HepG2 (cell line): ENCODE measurements around the gene DENND2A. TPM values are rescaled to one million over a fixed set of nuclear protein-coding genes. Genes with fewer than 3 reads are reported as not detected.
"Not testable (repeated sequence)": the region's sequence is repeated elsewhere in the genome, so short reads cannot be mapped to it uniquely, and the experiment has no call there.

Experiments used
- ATAC-seq: fragments of 200-7000 bp; cut with Tn5 transposase; 3 replicates; pipeline ENCODE4 v1.9.1; 2020; ENCODE audit warnings: mild to moderate bottlenecking, moderate library complexity
- BruUV-seq: library from RNA; stranded (reverse); fragments of 400-500 nt; replicated peaks from 2 replicates; lab custom pipeline; 2021; lab: Mats Ljungman, UMichigan
- CTCF ChIA-PET: fragments of 300-600 bp; formaldehyde crosslinking; extraction: SDS; loops from one replicate; lab custom pipeline; 2021; ENCODE audit warnings: low total read pairs, inconsistent platforms, low intra/inter-chr PET ratio; lab: Yijun Ruan, JAX
- POLR2A ChIA-PET: fragments of 350-600 bp; sonication (Branson Sonifier 250); formaldehyde crosslinking; loops from one replicate; lab custom pipeline; 2020; ENCODE audit warnings: antibody characterized with exemption, inconsistent platforms; lab: Yijun Ruan, JAX
- DNase-seq: peaks from one replicate; pipeline ENCODE4 v3.0.0-alpha.2; 2015; ENCODE audit warnings: low spot score
- FAIRE-seq: peaks from 3 replicates; lab custom pipeline; 2011; peaks lifted over from hg19 to GRCh38; lab: Jason Lieb, UNC
- H2AFZ ChIP-seq: one replicate; pipeline ENCODE4 v1.6.1; 2011; ENCODE audit warnings: low read length, inconsistent platforms
- H3K27ac ChIP-seq: fragments of 300-600 bp; 3 replicates; pipeline ENCODE4 v1.8.0; 2011; ENCODE audit warnings: mixed run types, mild to moderate bottlenecking, mixed read lengths, low read length, inconsistent platforms; ENCODE audit not compliant: insufficient read depth; ENCODE audit errors: extremely low read length
- H3K27me3 ChIP-seq, 2 experiments: fragments of 200-600 bp in 1 of 2; 2 replicates in 1 of 2; 3 replicates in 1 of 2; pipeline versions ENCODE4 v1.6.0 to v1.8.0; 2011; ENCODE audit warnings: low read length in 2 of 2, mild to moderate bottlenecking in 2 of 2, moderate library complexity in 2 of 2, inconsistent platforms in 1 of 2; ENCODE audit not compliant: insufficient read depth in 2 of 2, control insufficient read depth in 1 of 2
- H3K36me3 ChIP-seq, 2 experiments: fragments of 200-600 bp in 1 of 2; replicated peaks in 1 of 2; 2 replicates in 1 of 2; 3 replicates in 1 of 2; pipeline versions ENCODE4 v1.5.1 to v1.8.0; 2011; ENCODE audit warnings: low read length in 2 of 2, inconsistent platforms in 1 of 2; ENCODE audit not compliant: insufficient read depth in 2 of 2, control insufficient read depth in 1 of 2
- H3K4me1 ChIP-seq: 2 replicates; pipeline ENCODE4 v1.5.1; 2012; ENCODE audit warnings: low read length, inconsistent platforms; ENCODE audit not compliant: insufficient read depth
- H3K4me2 ChIP-seq: 2 replicates; pipeline ENCODE4 v1.6.0; 2011; ENCODE audit warnings: low read depth, low read length, inconsistent platforms
- H3K4me3 ChIP-seq, 3 experiments: fragments of 200-600 bp in 1 of 3; sonication (generic), shearing (Covaris generic) in 1 of 3; replicated peaks in 1 of 3; 2 replicates each; pipeline ENCODE4 v1.5.1; 2011 to 2016; ENCODE audit warnings: low read length in 3 of 3, inconsistent platforms in 2 of 3, low read depth in 2 of 3, mild to moderate bottlenecking in 2 of 3, control low read depth in 1 of 3, mixed read lengths in 1 of 3; ENCODE audit not compliant: insufficient read depth in 1 of 3
- H3K79me2 ChIP-seq: one replicate; pipeline ENCODE4 v1.6.1; 2011; ENCODE audit warnings: low read length, inconsistent platforms; ENCODE audit not compliant: insufficient read depth
- H3K9ac ChIP-seq: 2 replicates; pipeline ENCODE4 v1.6.0; 2011; ENCODE audit warnings: mild to moderate bottlenecking, low read depth, low read length, inconsistent platforms; ENCODE audit not compliant: insufficient read depth
- H3K9me3 ChIP-seq: 2 replicates; pipeline ENCODE4 v1.5.1; 2012; ENCODE audit warnings: mild to moderate bottlenecking, low read length
- H4K20me1 ChIP-seq: 2 replicates; pipeline ENCODE4 v1.6.0; 2011; ENCODE audit warnings: inconsistent platforms, mild to moderate bottlenecking, low read length, moderate library complexity; ENCODE audit not compliant: insufficient read depth
- CREB1 ChIP-seq, 2 experiments: fragments of 450-650 bp in 1 of 2; IDR thresholded peaks; 2 replicates each; pipeline ENCODE4 v1.6.1; 2016 to 2017; ENCODE audit warnings: control low read depth in 1 of 2, mild to moderate bottlenecking in 1 of 2, missing compliant biosample characterization in 1 of 2, missing genetic modification characterization in 1 of 2
- POGZ ChIP-seq: sonication (generic); formaldehyde crosslinking; IDR thresholded peaks from 2 replicates; pipeline ENCODE4 v1.4.0; 2020; ENCODE audit warnings: mild to moderate bottlenecking, missing genetic modification reagents
- ZNF446 ChIP-seq: sonication (generic); formaldehyde crosslinking; IDR thresholded peaks from 2 replicates; pipeline ENCODE4 v1.5.0; 2020; ENCODE audit warnings: mild to moderate bottlenecking, missing genetic modification reagents
- ZNF605 ChIP-seq: sonication (generic); formaldehyde crosslinking; IDR thresholded peaks from 2 replicates; pipeline ENCODE4 v1.8.0; 2022; ENCODE audit warnings: mild to moderate bottlenecking, missing genetic modification reagents
- ZNF746 ChIP-seq: sonication (generic); formaldehyde crosslinking; IDR thresholded peaks from 2 replicates; pipeline ENCODE4 v1.8.0; 2022; ENCODE audit warnings: mild to moderate bottlenecking, missing genetic modification reagents
- ZNF773 ChIP-seq: sonication (generic); formaldehyde crosslinking; IDR thresholded peaks from 2 replicates; pipeline ENCODE4 v1.4.0; 2020; ENCODE audit warnings: missing genetic modification reagents, borderline replicate concordance
- WGBS: methylation state at CpG from one replicate; pipeline ENCODE4 v1.1.6; 2017; ENCODE audit warnings: low lambda C conversion rate; 5-methylcytosine and 5-hydroxymethylcytosine counted together
- in situ Hi-C: cut with HindIII; loops from 2 replicates; pipeline ENCODE4 v1.10.0; 2017; ENCODE audit warnings: low pct_unique_long_range_greater_than_20kb; ENCODE audit not compliant: extremely low pct_ligation_motif_present
- intact Hi-C: fragments of 100-400 bp; cut with micrococcal nuclease; formaldehyde crosslinking; loops from one replicate; pipeline ENCODE4 v1.10.0; 2022; ENCODE audit not compliant: unreplicated experiment
- polyA plus RNA-seq, 8 experiments: library from polyadenylated mRNA; depleted of rRNA in 3 of 8; stranded (reverse) in 7 of 8; unstranded in 1 of 8; fragments of >200 nt; fragmentation: Illumina TruSeq in 4 of 8; extraction: Trizol in 4 of 8; gene quantifications; 2 replicates each; pipeline versions ENCODE4 v1.2.1 to v1.2.3, GENCODE V29; 2011 to 2016; ENCODE audit warnings: low read depth in 4 of 8, missing spikeins in 1 of 8, mixed read lengths in 1 of 8; ENCODE audit not compliant: insufficient read depth in 1 of 8
- total RNA-seq, 5 experiments: library from RNA; depleted of rRNA; stranded (reverse); fragments of >200 nt; fragmentation: Illumina TruSeq; extraction: Trizol; gene quantifications; 2 replicates each; pipeline ENCODE4 v1.2.3, GENCODE V29; 2016; ENCODE audit warnings: low read depth in 1 of 5
- TF ChIP-seq, protein P1 (sequence below): sonication (generic); formaldehyde crosslinking; IDR thresholded peaks from 2 replicates; pipeline ENCODE4 v1.5.0; 2020; ENCODE audit warnings: mild to moderate bottlenecking, missing genetic modification reagents, moderate library complexity

The DENND2A gene
- total and polyA plus RNA-seq, 2 of the 13 experiments (the other 11 are each of a cell fraction or from before 2014, with no cell fraction given): not detected

DNA sequence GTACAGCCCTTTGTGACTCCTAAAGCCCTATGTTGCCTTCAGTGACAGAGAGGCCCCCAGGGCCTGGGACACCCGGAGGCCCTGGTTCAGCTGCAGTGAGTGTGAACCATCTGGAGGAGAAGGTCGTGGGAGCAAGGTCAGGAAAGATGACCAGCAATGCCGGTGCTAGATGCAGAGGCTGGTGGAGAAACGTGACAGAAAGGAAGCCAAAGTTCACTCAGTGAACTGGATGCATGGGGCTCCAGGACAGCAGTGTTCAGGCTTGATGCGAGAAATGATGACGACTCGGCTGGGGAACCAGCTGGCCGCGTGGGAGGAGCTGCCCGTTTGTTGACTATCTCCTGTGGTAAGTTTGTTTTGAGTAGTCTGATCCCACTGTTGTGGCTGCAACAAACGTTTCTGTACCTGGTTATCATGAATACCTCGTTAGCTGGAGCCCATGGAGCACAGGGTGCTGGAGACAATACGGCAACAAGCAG, 107.2 kb downstream of the DENND2A start (continued):
- TF ChIP-seq, protein P1, sequence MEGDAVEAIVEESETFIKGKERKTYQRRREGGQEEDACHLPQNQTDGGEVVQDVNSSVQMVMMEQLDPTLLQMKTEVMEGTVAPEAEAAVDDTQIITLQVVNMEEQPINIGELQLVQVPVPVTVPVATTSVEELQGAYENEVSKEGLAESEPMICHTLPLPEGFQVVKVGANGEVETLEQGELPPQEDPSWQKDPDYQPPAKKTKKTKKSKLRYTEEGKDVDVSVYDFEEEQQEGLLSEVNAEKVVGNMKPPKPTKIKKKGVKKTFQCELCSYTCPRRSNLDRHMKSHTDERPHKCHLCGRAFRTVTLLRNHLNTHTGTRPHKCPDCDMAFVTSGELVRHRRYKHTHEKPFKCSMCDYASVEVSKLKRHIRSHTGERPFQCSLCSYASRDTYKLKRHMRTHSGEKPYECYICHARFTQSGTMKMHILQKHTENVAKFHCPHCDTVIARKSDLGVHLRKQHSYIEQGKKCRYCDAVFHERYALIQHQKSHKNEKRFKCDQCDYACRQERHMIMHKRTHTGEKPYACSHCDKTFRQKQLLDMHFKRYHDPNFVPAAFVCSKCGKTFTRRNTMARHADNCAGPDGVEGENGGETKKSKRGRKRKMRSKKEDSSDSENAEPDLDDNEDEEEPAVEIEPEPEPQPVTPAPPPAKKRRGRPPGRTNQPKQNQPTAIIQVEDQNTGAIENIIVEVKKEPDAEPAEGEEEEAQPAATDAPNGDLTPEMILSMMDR (CRISPR knock-in tag): no peak
- TF ChIP-seq ZNF605 (peak; percentile 40; the same call in 1 of the 2 replicates), ZNF773 (CRISPR knock-in tag) (no peak), CREB1 (IDR thresholded peaks at IDR 0.05) (peak; percentile 70), CREB1 (CRISPR knock-in tag; IDR thresholded peaks at IDR 0.05) (no peak), ZNF746 (CRISPR knock-in tag) (no peak), ZNF446 (no peak), POGZ (CRISPR knock-in tag) (0 out of 2 replicates have a peak, but pooled peaks have one; percentile 25)

DNA sequence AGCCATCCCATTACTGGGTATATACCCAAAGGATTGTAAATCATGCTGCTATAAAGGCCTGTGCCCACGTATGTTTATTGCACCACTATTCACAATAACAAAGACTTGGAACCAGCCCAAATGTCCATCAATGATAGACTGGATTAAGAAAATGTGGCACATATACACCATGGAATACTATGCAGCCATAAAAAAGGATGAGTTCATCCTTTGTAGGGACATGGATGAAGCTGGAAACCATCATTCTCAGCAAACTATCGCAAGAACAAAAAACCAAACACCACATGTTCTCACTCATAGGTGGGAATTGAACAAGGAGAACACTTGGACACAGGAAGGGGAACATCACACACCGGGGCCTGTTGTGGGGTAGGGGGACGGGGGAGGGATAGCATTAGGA, 111.2 kb downstream of the DENND2A start:
- H3K9ac ChIP-seq, FAIRE-seq, H3K4me3 ChIP-seq, in situ Hi-C loops, H4K20me1 ChIP-seq, H3K9me3 ChIP-seq, H3K79me2 ChIP-seq, ATAC-seq, CTCF ChIA-PET, intact Hi-C loops, H3K4me2 ChIP-seq, H3K36me3 ChIP-seq, H2AFZ ChIP-seq, DNase-seq, POLR2A ChIA-PET, BruUV-seq, H3K27ac ChIP-seq: not testable (repeated sequence)
- H3K4me1 ChIP-seq: peaks cover 22% of the 10 kb centered on the region
- WGBS: 34% methylated on average over 4 of the region's 4 CpGs
- H3K27me3 ChIP-seq: peaks cover 0 to 18% of the 10 kb centered on the region in 2 experiments; a peak in 2 of 5 replicates
